ENCODE results near the gene GNAQ.

GRCh38 chr9:77949751-77950436, 81.7 kb downstream of the GNAQ start:
- TF ChIP-seq EZH2 (IDR thresholded peaks at IDR 0.05; ENCODE audit: borderline replicate concordance, low read depth, low read length, severe bottlenecking), result no peak
- TF ChIP-seq, protein P1, sequence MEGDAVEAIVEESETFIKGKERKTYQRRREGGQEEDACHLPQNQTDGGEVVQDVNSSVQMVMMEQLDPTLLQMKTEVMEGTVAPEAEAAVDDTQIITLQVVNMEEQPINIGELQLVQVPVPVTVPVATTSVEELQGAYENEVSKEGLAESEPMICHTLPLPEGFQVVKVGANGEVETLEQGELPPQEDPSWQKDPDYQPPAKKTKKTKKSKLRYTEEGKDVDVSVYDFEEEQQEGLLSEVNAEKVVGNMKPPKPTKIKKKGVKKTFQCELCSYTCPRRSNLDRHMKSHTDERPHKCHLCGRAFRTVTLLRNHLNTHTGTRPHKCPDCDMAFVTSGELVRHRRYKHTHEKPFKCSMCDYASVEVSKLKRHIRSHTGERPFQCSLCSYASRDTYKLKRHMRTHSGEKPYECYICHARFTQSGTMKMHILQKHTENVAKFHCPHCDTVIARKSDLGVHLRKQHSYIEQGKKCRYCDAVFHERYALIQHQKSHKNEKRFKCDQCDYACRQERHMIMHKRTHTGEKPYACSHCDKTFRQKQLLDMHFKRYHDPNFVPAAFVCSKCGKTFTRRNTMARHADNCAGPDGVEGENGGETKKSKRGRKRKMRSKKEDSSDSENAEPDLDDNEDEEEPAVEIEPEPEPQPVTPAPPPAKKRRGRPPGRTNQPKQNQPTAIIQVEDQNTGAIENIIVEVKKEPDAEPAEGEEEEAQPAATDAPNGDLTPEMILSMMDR (IDR thresholded peaks at IDR 0.05; ENCODE audit: borderline replicate concordance, extremely low read depth, low read length, poor library complexity, severe bottlenecking), result no peak

Measured in DND-41 (cell line).